Measurements from ENCODE around the gene DOCK1. TPM values are rescaled to one million over a fixed set of nuclear protein-coding genes. Genes with fewer than 3 reads are reported as not detected.

DOCK1 gene
- total and polyA plus RNA-seq, 2 experiments from 2014 or later, result 22.8 to 45.6 TPM

GRCh38 chr10:127485153-127485857 is 580.1 kb downstream of the DOCK1 start:
- Histone ChIP-seq H2AFZ (no peak overlapping the region), H3K9ac (no peak overlapping the region), H3K4me1 (ENCODE audit: insufficient read depth) (no peaks in the 10 kb centered on the region), H3K36me3 (ENCODE audit: low read depth) (no peaks in the 10 kb centered on the region), H3K9me2 (ENCODE audit: insufficient read depth) (no peaks in the 10 kb centered on the region), H3K79me2 (ENCODE audit: insufficient read depth) (no peaks in the 10 kb centered on the region), H3K27me3 (replicated peaks; ENCODE audit: insufficient read depth) (peaks cover 2% of the 10 kb centered on the region), H3K4me3 (no peak overlapping the region), H3K4me2 (ENCODE audit: unreplicated experiment) (no peak overlapping the region), H4K20me1 (ENCODE audit: insufficient read depth) (no peaks in the 10 kb centered on the region), H3K27ac (no peak overlapping the region), H3F3A (ENCODE audit: insufficient read depth) (no peaks in the 10 kb centered on the region), H3K9me3 (ENCODE audit: low read depth) (no peaks in the 10 kb centered on the region)
- DNase-seq, result peak; percentile 50
- TF ChIP-seq EZH2phosphoT487 (IDR thresholded peaks at IDR 0.05; ENCODE audit: insufficient read depth, low read depth) (no peak), EZH2 (IDR thresholded peaks at IDR 0.05; ENCODE audit: insufficient read depth, poor library complexity, severe bottlenecking) (no peak)
- in situ Hi-C loops (cut with MboI), result no loop called here
- 60 to 68% methylated on average over 16 of the region's 16 CpGs for WGBS, 2 experiments (ENCODE audit: low coverage in 1 of 2, low lambda C conversion rate in 2 of 2, missing lambda C conversion rate in 2 of 2)

- in situ Hi-C loops (cut with MboI), result no loop called here
- H3K36me3 ChIP-seq (ENCODE audit: low read depth), result no peaks in the 10 kb centered on the region
- no peaks in the 10 kb centered on the region for H3K4me1 ChIP-seq (ENCODE audit: insufficient read depth)
- no peak overlapping the region for H3K4me3 ChIP-seq
- no peak overlapping the region for H3K9ac ChIP-seq
- no peaks in the 10 kb centered on the region; the same call in 1 of the 2 replicates for H3K27me3 ChIP-seq (replicated peaks; ENCODE audit: insufficient read depth)
- TF ChIP-seq EZH2phosphoT487 (IDR thresholded peaks at IDR 0.05; ENCODE audit: insufficient read depth, low read depth), result no peak
- TF ChIP-seq EZH2 (IDR thresholded peaks at IDR 0.05; ENCODE audit: insufficient read depth, poor library complexity, severe bottlenecking), result no peak
- no peaks in the 10 kb centered on the region for H4K20me1 ChIP-seq (ENCODE audit: insufficient read depth)
- DNase-seq, result no peak
- no peak overlapping the region for H2AFZ ChIP-seq
- H3K9me3 ChIP-seq (ENCODE audit: low read depth), result no peaks in the 10 kb centered on the region
- no peak overlapping the region for H3K27ac ChIP-seq
- H3F3A ChIP-seq (ENCODE audit: insufficient read depth), result no peaks in the 10 kb centered on the region
- H3K4me2 ChIP-seq (ENCODE audit: unreplicated experiment), result no peak overlapping the region
- WGBS, 2 experiments (ENCODE audit: low coverage in 1 of 2, low lambda C conversion rate in 2 of 2, missing lambda C conversion rate in 2 of 2), result 43 to 50% methylated on average over 6 of the region's 6 CpGs
- H3K79me2 ChIP-seq (ENCODE audit: insufficient read depth), result no peaks in the 10 kb centered on the region
- H3K9me2 ChIP-seq (ENCODE audit: insufficient read depth), result no peaks in the 10 kb centered on the region
Measured at GRCh38 chr10:127486355-127486754, 581.1 kb downstream of the DOCK1 start.

GRCh38 chr10:127492607-127493250 is 587.5 kb downstream of the DOCK1 start:
- H3K4me3 ChIP-seq, result no peak overlapping the region
- no peaks in the 10 kb centered on the region for H3F3A ChIP-seq (ENCODE audit: insufficient read depth)
- H3K27ac ChIP-seq, result no peak overlapping the region
- no peaks in the 10 kb centered on the region for H3K27me3 ChIP-seq (replicated peaks; ENCODE audit: insufficient read depth)
- no peaks in the 10 kb centered on the region for H3K9me3 ChIP-seq (ENCODE audit: low read depth)
- no peaks in the 10 kb centered on the region for H3K79me2 ChIP-seq (ENCODE audit: insufficient read depth)
- in situ Hi-C loops (cut with MboI), result no loop called here
- H3K4me1 ChIP-seq (ENCODE audit: insufficient read depth), result no peaks in the 10 kb centered on the region
- DNase-seq, result peak; percentile 2
- H4K20me1 ChIP-seq (ENCODE audit: insufficient read depth), result no peaks in the 10 kb centered on the region
- H3K9me2 ChIP-seq (ENCODE audit: insufficient read depth), result no peaks in the 10 kb centered on the region
- 28 to 32% methylated on average over 8 of the region's 8 CpGs for WGBS, 2 experiments (ENCODE audit: low coverage in 1 of 2, low lambda C conversion rate in 2 of 2, missing lambda C conversion rate in 2 of 2)
- H3K4me2 ChIP-seq (ENCODE audit: unreplicated experiment), result no peak overlapping the region
- H3K9ac ChIP-seq, result no peak overlapping the region
- TF ChIP-seq EZH2phosphoT487 (IDR thresholded peaks at IDR 0.05; ENCODE audit: insufficient read depth, low read depth), result no peak
- TF ChIP-seq EZH2 (IDR thresholded peaks at IDR 0.05; ENCODE audit: insufficient read depth, poor library complexity, severe bottlenecking), result no peak
- H2AFZ ChIP-seq, result no peak overlapping the region
- no peaks in the 10 kb centered on the region for H3K36me3 ChIP-seq (ENCODE audit: low read depth)

- Histone ChIP-seq H3K4me3 (no peak overlapping the region), H3K9me2 (ENCODE audit: insufficient read depth) (no peaks in the 10 kb centered on the region), H3K27me3 (replicated peaks; ENCODE audit: insufficient read depth) (0 out of 2 replicates have a peak, but pooled peaks cover 5% of the 10 kb centered on the region), H3K4me2 (ENCODE audit: unreplicated experiment) (no peak overlapping the region), H3K9ac (no peak overlapping the region), H3K9me3 (ENCODE audit: low read depth) (no peaks in the 10 kb centered on the region), H4K20me1 (ENCODE audit: insufficient read depth) (no peaks in the 10 kb centered on the region), H3K27ac (no peak overlapping the region), H2AFZ (no peak overlapping the region), H3F3A (ENCODE audit: insufficient read depth) (no peaks in the 10 kb centered on the region), H3K79me2 (ENCODE audit: insufficient read depth) (no peaks in the 10 kb centered on the region), H3K4me1 (ENCODE audit: insufficient read depth) (no peaks in the 10 kb centered on the region), H3K36me3 (ENCODE audit: low read depth) (no peaks in the 10 kb centered on the region)
- in situ Hi-C loops (cut with MboI), result no loop called here
- DNase-seq, result no peak
- no peak for TF ChIP-seq EZH2 (IDR thresholded peaks at IDR 0.05; ENCODE audit: insufficient read depth, poor library complexity, severe bottlenecking)
- WGBS, 2 experiments (ENCODE audit: low coverage in 1 of 2, low lambda C conversion rate in 2 of 2, missing lambda C conversion rate in 2 of 2), result 27 to 28% methylated on average over 13 of the region's 13 CpGs
Measured at GRCh38 chr10:127496035-127496434, 590.8 kb downstream of the DOCK1 start.
